ENCODE measurements around the gene RAB11FIP3. TPM values are rescaled to one million over a fixed set of nuclear protein-coding genes. Genes with fewer than 3 reads are reported as not detected.
"Not testable (repeated sequence)": the region's sequence is repeated elsewhere in the genome, so short reads cannot be mapped to it uniquely, and the experiment has no call there.

The RAB11FIP3 gene
- total RNA-seq, 1 donor from 2014 or later, result 36.3 TPM

GRCh38 chr16:422179-422578 is 3.3 kb upstream of the RAB11FIP3 start:
- DNase-seq (ENCODE audit: low read depth in 2 of 2), result not testable (repeated sequence)

- DNase-seq (ENCODE audit: low read depth in 2 of 2), result peak; percentile 43 to 95
Observed at GRCh38 chr16:424033-424622, 1.3 kb upstream of the RAB11FIP3 start.

- DNase-seq (ENCODE audit: low read depth in 2 of 2), result peak; percentile 30 to 39
Observed at GRCh38 chr16:424623-425081, 797 bp upstream of the RAB11FIP3 start.

GRCh38 chr16:425740-426114 is 278 bp downstream of the RAB11FIP3 start:
- no peak for DNase-seq (ENCODE audit: low read depth in 2 of 2)

- peak; percentile 24 to 32 for DNase-seq (ENCODE audit: low read depth in 2 of 2)
Observed at GRCh38 chr16:426115-426905, 861 bp downstream of the RAB11FIP3 start.

GRCh38 chr16:426906-427249 is 1.4 kb downstream of the RAB11FIP3 start:
- peak in 1 of 2 donors; percentile 27 for DNase-seq (ENCODE audit: low read depth in 2 of 2)

GRCh38 chr16:427250-427649 is 1.8 kb downstream of the RAB11FIP3 start:
- DNase-seq (ENCODE audit: low read depth in 2 of 2), result no peak

GRCh38 chr16:430904-431303 is 5.5 kb downstream of the RAB11FIP3 start:
- no peak for DNase-seq (ENCODE audit: low read depth in 2 of 2)

GRCh38 chr16:440627-441026 is 15.2 kb downstream of the RAB11FIP3 start:
- DNase-seq (ENCODE audit: low read depth in 2 of 2), result peak in 1 of 2 donors; percentile 24

- no peak for DNase-seq (ENCODE audit: low read depth in 2 of 2)
Observed at GRCh38 chr16:441447-441846, 16.0 kb downstream of the RAB11FIP3 start.

- no peak for DNase-seq (ENCODE audit: low read depth in 2 of 2)
Observed at GRCh38 chr16:442976-443375, 17.5 kb downstream of the RAB11FIP3 start.

- no peak for DNase-seq (ENCODE audit: low read depth in 2 of 2)
Observed at GRCh38 chr16:444027-444426, 18.6 kb downstream of the RAB11FIP3 start.

- DNase-seq (ENCODE audit: low read depth in 2 of 2), result no peak
Observed at GRCh38 chr16:445566-445965, 20.1 kb downstream of the RAB11FIP3 start.

- DNase-seq (ENCODE audit: low read depth in 2 of 2), result no peak
Observed at GRCh38 chr16:450385-450784, 24.9 kb downstream of the RAB11FIP3 start.

GRCh38 chr16:450785-451512 is 25.5 kb downstream of the RAB11FIP3 start:
- DNase-seq (ENCODE audit: low read depth in 2 of 2), result peak in 1 of 2 donors; percentile 39

- DNase-seq (ENCODE audit: low read depth in 2 of 2), result no peak
Observed at GRCh38 chr16:454397-454940, 29.0 kb downstream of the RAB11FIP3 start.

- no peak for DNase-seq (ENCODE audit: low read depth in 2 of 2)
Observed at GRCh38 chr16:455453-455852, 30.0 kb downstream of the RAB11FIP3 start.

GRCh38 chr16:456891-457483 is 31.5 kb downstream of the RAB11FIP3 start:
- DNase-seq (ENCODE audit: low read depth in 2 of 2), result peak; percentile 45 to 80

GRCh38 chr16:457732-458400 is 32.4 kb downstream of the RAB11FIP3 start:
- DNase-seq (ENCODE audit: low read depth in 2 of 2), result peak; percentile 85 to 97

GRCh38 chr16:459761-460160 is 34.3 kb downstream of the RAB11FIP3 start:
- no peak for DNase-seq (ENCODE audit: low read depth in 2 of 2)

GRCh38 chr16:460787-461186 is 35.3 kb downstream of the RAB11FIP3 start:
- DNase-seq (ENCODE audit: low read depth in 2 of 2), result no peak

Data from lung microvascular endothelial cell (primary cell).